DMS 273 treated with DMSO at 0.1 percent for 48 hours (cell line): ENCODE data around the gene GPR146.

Source experiments
- DNase-seq: peaks from one replicate; lab custom pipeline; 2025; lab: John Stamatoyannopoulos, UW

Gene GPR146

GRCh38 chr7:1043552-1044188 lies 676 bp upstream of the GPR146 start:
- DNase-seq = no peak

DNA sequence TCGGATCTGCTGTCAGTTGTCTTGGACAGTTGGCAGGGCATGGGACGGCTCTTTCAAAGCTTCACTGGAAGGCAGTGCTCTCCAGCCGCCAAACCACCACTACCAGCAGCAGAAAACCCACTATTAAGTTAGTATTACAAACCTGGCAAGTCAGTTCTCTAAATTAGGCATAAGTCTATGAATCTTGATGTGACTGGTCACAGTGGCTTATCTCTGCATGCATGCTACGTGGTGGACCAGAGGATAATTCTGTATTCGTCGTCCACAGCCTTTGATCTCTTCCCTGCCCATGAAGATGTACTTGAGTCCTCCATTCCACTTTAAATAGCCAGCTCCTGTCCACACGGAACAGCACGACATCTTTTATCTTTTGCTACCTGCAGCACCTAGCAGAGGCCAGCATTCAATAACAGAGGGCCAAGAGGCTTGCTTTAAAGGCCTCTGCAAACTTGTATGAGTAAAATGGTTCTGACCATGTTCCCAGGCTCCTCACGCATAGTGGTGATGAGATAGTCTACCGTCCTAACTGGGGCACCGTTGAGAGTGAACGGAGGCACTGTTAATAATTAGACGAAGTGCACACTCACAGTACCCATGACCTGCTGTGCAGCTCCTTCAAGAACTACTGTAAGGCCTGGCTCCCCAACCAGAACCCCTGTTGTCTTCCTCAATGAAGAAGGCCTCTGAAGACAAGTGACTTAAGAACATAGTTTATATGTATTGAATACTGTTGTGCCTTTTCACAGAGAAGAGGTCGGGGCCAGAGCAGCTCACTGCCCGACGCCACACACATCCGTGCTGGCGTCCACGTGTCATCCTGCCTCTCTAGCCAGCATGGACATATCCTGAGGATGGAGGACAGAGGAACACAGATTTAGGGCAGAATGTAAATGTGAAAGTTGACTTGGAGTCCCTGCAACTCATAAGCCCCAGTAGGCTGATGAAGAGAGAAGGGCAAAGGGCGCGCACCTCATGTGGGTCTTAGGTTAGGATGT lies 1.0 kb downstream of the GPR146 start:
- no peak for DNase-seq

DNA sequence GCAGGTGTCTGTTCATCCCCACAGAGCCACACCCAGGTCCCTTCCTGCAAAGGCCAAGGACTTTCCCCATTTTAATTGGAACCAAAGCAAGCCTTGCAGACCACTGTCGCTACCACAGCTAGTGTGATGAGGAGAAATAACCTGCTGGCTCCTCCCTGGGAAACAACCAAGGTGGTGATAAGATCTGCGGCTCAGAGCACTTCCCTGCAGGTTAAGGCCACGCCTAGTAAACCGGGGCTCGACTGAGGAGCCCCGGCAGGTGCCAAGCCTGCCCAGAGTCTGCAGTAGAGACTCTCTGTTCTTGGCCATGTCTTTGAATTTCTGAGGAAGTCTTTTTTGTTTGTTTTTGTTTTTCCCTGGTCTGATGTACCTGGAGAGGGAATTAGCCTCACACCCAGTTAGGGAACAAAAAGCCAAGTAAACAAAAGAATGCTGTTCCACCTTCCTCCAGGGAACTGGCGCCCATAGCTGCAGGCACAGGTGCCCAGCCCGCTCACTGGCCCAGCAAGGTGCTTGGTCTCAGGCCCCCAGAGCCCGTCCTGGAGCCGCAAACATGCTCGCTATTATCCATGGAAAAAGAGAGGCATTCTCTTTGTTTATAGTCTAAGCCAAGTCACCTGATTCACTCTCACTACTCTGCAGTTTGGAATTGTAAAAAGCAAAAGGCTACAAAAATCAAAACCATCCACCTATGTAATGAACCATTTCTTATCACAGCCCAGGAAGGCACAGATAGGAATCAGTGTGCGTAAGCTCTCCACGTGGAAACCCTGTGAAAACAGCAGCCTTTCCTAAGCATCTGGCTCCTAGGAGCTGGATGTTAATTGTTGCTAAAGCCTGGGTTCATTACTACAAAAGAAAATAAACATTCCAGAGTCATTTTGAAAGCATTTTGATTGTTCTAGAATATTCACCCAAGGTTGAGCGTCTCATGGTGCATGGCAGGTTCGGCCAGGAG lies 2.7 kb downstream of the GPR146 start:
- DNase-seq = no peak

- DNase-seq = no peak
Observed at GRCh38 chr7:1049006-1049741, 4.8 kb downstream of the GPR146 start.

GRCh38 chr7:1049801-1050200 lies 5.5 kb downstream of the GPR146 start:
- DNase-seq = no peak

DNA sequence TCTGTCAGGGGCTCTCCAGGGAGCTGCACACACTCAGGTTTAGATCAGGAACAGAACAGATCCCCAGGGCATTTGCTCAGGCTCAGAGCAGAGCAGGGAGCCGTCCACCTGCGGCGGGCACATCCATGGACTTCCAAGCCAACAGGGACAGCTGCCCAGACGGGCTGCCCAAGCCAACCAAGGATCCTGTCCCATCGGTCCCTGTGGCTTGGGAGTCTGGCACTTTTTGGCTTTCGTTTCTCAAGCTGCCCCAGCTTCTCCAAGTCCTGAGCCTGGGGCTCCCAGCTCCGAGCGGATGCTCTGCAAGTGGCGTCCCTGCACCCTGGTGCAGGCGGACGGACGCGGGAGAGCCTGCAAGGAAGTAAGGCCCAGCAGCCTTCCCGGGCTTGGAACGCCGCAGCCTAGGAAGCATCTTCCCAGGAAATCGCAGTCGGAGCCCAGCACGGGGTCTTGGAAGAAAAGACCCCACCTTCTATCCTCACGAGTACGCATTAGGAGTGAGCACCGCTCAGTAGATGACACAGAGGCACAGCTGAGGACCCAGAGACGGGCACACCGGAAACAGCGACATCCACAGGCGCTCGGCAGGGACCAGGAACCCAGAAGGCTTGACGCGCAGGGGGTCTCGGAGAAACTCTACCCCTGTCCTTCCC lies 6.0 kb downstream of the GPR146 start:
- no peak for DNase-seq

DNA sequence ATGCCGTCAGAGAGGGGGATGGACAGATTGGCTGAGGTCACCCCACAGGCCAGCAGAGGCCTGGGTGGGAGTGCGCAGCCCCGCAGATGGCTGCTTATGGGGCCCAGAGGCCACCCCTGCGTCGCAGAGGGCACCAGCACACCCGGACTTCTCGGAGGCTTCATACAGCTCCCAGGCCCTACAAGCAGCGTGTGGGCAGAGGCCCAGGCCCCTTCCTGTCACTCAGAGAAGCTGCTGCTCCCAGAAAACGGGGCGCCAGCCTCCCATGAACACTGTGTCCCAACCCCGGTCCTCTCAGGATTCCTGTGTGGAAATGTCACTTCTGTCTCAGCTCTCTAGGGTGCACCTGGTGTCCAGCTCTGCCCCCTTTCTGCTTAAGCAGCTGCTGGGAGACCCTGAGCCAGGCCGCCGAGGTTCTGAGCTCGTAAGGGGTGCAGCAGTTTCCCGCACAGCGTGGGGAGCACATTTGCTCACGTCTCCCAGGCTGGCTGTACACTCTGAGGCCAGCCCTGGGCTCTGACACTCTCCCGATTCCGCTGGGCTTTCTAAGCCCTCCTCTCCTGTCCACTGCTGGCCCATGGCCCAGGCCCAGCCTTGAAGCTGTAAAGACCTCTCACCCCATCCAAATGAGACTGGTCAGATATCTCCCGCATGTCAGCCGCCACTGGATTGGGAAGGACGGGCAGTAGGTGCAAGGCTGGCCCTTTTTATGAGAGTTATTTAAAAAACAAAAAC lies 6.8 kb downstream of the GPR146 start:
- no peak for DNase-seq

DNA sequence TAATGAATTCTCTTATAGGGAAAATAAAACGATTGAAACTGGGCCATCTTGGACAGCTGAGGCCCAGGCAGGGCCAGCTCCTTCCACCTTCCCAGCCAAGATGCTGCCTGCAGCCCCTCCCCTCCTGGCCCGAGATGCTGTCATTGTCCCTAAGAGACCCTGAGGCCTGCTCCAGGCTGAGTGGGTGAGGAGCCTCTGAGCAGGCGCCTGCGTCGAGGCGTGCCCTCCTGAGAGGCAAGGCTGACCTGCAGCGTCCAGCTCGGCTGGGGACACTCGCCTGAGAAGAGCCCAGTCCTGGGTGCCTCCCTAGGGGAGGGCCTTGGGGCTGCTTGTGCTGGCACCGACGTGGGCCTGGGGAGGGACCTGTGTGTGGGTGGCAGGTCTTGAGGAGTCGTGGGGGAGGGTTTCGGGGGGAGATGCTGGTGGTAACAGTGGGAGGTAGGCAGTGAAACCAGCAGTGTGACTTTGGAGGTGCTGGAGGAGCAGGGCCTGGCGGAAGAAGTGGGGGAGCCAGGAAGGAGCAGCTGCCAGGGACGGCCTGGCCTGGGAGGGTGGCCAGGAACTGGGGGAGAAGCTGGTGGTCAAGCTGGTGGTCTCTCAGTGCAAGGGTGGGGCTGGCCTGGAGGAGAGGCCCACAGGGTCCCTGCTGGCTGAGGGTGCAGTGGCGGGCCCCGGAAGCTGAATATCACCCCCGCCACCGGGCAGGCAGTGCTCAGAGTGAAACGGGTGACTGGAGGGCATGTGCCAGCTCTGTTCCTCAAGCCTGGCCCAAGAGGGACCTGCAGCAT lies 7.9 kb downstream of the GPR146 start:
- no peak for DNase-seq

GRCh38 chr7:1053002-1053411 lies 8.7 kb downstream of the GPR146 start:
- DNase-seq = no peak

GRCh38 chr7:1053816-1054370 lies 9.5 kb downstream of the GPR146 start:
- DNase-seq = no peak

- no peak for DNase-seq
Observed at GRCh38 chr7:1054438-1054837, 10.1 kb downstream of the GPR146 start.

DNA sequence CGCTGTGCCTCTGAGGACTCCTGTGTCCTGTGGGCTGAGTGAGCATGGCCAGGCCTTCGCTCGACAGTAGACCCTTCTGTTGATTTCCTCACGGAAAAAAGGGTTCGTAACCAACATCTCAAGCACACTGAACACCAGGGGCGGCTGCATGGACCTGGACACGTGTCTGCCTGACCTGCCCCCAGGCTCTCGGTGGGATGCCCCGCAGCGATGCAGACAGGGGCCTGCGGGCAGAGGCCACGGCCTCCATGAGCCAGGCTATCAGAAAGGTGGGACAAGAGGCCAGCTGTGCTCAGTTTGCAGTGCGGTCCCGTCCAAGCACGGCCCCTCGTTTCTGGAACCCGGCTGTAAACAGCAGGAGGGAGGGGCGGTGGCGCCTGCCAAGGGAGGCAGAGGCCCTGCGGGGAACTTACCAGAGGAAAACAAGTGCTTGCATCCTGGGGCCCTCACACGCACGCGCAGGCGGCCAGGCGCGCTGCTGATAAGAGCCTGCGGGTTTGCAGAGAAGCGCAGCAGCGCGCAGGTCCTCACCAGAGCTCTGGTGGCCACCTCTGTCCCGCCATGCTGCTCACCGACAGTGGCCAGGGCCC lies 10.6 kb downstream of the GPR146 start:
- no peak for DNase-seq

- no peak for DNase-seq
Observed at GRCh38 chr7:1055491-1055955, 11.2 kb downstream of the GPR146 start.

DNA sequence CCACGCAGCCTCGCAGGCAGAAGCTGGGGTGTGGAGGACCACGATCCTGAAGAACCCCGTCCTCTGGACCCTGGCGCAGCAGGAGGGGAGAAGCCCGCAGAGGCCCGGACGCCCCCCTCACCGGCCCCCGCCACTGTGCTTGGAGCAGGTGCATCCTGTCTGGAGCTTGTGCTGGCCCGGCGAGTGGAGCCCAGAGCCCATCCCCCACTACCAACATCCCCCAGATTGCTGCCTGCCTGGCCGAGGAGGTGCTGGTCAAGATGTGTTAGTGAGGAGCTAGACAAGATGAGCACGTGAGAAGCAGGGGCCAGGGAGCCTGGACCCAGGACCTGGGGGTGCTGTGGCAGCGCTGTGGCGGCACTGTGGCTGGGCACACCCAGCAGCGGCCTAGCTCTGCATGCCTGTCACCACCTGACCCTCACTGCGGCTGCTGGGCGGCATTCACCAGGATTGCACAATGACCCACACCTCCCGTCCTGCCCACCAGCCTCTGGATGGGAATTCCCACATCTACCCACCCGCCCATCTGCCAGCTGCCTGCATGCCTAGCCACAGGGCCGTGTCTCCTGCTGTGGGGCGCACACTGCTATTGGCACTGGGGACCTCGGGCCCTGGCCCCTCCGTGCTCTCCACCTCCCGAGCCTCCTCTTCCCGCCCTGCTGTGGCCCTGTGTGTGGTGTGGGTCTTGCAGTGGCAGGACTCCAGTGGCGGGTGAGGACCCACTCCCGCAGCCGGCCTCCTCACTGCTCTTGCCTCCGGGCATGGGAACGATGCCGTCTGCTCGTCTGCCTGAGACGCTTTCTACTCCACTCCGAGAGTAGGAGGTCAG lies 11.8 kb downstream of the GPR146 start:
- no peak for DNase-seq

GRCh38 chr7:1056785-1057410 lies 12.6 kb downstream of the GPR146 start:
- DNase-seq = no peak

- no peak for DNase-seq
Observed at GRCh38 chr7:1057416-1058291, 13.3 kb downstream of the GPR146 start.
